IPS-NIHi11 (cell line): ENCODE results near the gene CALHM6.
A peak's percentile ranks its signal among the peaks of the same experiment; 100 is the strongest.
"Not testable (repeated sequence)": the region's sequence is repeated elsewhere in the genome, so short reads cannot be mapped to it uniquely, and the experiment has no call there.

Experiments
- DNase-seq: peaks from one replicate; pipeline ENCODE4 v3.0.0; 2012; ENCODE audit warnings: mixed read lengths, low spot score

CALHM6 gene

DNA sequence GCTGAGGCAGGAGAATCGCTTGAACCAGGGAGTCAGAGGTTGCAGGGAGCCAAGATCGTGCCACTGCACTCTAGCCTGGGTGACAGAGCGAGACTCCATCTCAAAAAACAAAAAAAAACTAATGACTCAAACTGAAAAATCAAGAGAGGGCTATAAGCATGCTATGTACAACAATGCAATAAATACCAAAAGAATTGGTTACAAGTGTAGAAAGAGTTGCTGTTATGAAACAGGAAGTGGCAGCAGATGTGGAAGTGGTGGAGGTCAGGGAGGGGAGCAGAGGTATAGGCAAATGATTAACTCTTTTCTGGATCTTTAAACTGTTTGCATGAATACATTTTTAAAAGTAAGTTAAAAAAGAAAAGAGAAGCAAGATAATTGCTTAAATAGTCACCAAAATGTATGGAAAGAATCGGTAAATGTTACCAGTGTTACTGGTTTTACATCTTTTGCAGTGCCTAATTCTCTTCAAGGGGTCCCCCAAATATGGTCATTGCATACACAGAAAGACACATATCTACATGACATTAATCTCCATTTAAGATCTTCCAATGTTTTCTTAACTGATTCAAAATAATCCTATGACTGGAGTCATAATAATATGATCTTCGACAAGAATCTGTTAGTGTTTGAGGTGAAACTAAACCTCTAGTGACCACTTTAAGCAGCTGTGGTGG is 15.0 kb downstream of the CALHM6 start:
- DNase-seq: no peak

DNA sequence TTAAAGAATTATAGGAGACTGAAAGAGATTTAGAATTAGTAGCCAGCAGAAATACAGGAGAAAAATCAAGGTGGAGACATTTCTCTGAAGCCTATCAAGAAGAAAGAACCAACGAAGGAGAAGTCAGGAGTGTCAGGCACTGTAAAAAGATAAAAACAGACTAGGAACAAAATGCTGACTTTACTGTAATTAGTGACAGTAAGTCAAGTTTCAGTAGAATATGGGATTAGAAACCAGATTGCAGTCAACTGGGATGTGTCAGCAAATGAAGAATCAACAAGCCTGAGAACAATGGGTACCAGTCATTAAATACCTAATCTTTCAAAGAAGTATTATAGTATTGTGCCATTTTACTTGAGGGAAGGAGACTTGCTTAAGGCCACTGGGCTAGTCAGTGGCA is 21.6 kb downstream of the CALHM6 start:
- DNase-seq: no peak

DNA sequence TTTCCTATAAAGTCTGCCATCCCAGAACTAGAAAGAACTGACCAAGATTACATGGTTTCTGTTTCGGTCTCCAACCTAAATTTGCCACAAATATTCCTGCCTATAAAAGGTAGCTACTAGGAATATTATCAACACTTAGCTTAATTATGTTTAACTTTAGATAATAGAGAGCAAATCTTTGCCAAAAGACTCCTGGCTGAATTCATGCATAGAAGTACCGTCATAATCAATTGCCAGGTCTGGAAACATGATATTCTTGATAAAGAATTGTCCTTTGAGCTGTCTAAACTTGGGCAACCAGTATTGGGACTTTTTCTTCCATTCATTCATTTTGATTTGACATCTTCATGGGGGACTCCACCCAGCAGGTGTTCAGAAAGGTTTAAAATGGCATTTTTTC is 22.4 kb downstream of the CALHM6 start:
- no peak for DNase-seq

DNA sequence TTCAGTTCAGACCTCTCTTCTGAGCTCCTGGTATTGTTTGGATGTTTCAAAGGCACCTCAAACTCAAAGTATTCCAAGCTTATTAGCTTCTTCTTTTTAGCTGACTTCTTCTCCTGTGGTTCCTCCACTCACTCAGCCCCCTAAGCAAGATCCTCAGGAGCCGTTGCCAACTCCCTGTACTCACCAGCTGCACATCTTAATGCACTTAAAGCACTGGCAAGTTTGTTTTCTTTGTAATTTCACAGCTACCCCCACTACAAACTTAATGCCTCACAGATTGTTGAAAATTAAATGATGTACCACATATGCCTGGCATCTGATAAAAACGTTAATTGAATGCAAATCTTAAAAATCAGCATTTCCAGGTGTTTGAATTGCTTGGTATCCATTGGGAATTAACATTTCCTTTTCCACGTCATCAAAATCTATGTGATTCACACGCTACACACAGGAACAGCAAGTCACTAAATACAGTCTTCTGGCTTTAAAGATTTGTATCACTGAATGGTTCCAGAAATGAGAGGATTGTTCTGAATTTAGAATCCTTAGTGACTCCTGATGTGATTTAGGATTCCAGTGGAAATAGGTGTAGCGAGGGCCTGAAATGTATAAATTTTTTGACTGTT is 24.5 kb downstream of the CALHM6 start:
- no peak for DNase-seq

DNA sequence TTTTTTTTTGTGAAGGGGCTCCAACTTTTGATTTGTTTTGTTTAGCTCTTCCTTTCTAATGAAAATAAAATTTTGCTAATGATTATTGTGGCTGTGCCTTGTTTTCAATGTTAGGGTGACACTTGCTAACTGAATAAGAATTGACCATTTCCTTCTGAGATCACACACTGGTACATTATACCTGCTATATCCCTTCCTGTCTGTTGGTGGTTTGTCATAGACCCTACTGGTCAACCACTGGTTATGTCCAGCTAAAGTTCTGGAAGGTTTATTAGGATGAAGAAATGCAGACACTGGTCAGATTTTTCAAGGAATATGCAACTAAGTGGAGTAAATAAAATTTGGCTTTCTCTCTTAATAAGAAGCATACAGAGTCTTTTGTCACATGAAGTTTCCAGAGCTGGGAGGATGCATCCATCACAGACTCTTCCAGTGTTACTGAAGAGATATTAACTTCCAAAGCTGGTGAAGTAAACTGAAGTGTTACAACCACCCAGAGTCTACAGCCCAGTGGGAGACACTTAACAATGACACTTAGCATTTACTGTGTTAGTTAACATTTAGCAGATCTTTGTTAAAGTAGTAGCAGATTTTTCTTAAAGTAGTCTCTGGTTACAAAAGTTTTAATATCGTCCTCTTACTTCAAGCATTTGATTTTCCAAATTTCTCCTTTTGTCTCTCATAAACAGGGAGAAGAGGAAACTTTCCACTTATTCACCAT is 30.6 kb downstream of the CALHM6 start:
- no peak for DNase-seq

DNA sequence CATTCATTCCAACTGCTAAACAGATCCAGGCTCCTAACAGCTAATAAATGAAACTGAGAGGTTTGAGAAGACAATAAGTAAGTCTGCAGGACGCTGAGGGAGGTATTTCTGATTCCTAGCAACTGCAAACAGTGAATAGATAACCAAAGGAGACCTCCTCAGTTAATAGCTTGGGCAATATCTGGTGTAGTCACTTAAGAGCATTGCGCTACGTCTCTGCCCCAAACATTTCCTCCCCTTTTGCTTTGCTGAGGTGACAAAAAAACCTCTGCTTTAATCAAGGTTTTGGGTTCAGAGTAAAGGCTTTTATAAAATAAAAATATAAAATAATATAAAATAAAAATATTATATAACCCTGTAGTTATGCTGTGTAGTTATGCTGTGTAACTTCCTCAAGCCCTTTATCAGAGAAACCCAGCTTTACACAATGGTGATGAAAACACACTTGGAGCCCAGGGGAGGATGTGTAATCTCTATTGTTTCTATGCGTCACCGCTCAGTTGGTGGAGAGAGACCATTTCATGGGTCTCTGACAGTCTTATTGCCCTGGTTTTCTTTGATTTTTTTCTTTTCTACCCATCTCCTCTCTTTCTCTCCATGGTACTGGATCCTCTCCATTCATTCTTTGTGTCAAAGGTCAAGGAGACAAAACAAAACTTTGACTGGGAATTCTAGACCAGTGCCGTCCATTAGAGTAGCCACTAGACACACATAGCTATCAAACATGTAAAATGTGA is 31.3 kb downstream of the CALHM6 start:
- no peak for DNase-seq

DNA sequence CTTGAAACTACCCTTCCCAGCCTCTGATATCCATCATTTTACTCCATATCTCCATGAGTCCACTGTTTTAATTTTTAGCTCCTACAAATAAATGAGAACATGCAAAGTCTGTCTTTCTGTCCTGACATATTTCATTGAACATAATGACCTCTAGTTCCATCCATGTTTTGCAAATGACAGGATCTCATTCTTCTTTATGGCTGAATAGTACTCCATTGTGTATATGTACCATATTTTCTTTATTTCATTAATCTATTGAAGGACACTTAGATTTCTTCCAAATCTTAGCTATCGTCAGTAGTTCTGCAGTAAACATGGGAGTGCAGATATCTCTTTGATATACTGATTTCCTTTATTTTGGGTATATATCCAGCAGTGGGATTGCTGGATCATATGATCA is 34.0 kb downstream of the CALHM6 start:
- not testable (repeated sequence) for DNase-seq

DNA sequence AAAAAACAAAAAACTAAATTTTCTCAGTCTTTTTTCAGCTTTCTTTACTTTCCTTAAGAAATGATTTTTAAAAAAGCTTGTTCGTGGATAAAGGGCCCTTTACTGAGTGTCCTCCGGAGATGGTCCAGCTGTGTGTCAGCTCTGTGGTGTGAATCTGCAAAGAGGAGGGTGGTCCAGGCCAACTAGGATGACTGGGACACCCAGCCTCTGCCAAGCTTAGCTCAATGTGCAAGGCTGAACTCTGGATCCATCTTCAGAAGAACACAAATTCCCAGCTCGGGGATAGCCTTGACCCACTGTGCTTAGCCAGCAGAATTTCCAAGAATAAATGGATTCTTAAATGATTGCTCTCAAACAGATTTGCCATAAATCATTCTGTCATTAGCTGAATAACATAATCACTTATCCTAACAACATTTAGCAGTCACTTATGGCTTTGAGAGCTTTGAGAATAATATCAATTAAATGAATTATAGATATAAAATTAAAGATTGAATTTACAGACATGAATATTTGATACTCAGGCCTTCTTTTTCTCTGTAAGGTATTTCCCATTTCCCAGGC is 36.0 kb downstream of the CALHM6 start:
- no peak for DNase-seq

DNA sequence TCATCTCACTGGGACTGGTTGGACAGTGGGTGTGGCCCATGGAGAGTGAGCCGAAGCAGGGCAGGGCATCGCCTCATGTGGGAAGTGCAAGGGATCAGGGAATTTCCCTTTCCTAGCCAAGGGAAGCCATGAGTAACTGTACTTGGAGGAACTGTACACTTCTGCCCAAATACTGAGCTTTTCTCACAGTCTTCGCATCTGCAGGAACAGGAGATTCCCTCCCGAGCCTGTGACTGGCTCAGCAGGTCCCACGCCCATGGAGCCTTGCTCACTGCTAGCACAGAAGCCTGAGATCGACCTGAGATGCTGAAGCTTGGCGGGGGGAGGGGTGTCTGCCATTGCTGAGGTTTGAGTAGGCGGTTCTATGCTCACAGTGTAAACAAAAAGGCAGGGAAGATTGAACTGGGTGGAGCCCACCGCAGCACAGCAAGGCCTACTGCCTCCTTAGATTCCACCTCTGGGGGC is 39.8 kb downstream of the CALHM6 start:
- DNase-seq: no peak

DNA sequence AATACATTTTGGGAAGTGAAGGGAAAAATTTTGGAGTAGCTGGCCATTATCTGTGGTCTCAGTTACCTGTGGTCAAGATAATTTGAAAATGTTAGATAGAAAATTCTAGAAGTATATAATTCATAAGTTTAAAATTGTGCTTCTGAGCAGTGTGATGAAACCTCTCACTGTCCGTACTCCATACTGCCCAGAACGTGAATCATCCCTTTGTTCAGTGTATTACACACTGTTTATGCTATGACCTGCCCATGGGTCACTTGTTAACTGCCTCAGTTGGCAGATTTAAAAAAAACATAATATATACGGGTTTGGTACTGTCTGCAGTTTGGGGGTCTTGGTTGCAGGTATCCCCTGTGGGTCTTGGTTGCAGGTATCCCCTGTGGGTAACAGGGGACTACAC is 46.1 kb downstream of the CALHM6 start:
- no peak for DNase-seq

DNA sequence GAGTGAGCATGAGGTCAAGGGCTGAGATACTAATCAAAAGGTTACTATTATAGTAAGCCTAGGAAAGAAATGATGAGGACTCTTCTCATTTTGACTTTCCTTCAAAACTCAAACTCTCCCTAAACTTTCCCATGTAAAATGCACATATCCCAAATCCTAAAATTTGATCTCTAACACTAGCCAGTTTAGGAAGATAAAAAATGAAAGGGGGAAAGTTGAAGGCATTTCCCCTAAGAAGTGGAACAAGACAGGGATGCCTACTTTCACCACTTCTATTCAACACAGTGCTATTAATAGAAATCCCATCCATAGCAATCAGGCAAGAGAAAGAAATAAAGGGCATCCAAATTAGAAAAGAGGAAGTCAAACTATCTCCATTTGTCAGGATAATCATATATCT is 47.4 kb downstream of the CALHM6 start:
- no peak for DNase-seq

DNA sequence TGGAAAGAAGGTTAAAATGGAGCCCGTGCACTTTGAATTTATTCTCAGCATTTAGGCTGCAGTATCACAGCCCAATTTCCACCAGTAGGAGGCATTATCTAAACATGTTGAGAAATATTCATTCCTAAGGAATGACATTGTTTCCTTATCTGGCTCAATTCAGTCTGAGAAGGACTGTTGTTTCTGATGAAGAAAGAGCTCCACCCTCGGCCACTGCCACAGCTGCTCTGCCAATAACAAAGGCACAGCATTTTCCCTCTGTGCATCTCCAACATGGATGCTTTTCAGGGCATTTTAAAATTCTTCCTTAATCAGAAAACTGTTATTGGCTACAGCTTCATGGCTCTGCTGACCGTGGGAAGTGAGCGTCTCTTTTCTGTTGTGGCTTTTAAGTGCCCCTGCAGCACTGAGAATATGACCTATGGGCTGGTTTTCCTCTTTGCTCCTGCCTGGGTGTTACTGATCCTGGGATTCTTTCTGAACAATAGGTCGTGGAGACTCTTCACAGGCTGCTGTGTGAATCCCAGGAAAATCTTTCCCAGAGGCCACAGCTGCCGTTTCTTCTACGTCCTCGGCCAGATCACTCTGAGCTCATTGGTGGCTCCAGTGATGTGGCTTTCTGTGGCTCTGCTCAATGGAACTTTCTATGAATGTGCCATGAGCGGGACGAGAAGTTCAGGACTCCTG is 50.4 kb downstream of the CALHM6 start, which contains the start of gene CALHM5:
TSS of gene CALHM5 (plus strand) at position 216 of the 687 bp plus-strand sequence. CDS start at position 274, 58 bp downstream.
- DNase-seq: peak; percentile 37

DNA sequence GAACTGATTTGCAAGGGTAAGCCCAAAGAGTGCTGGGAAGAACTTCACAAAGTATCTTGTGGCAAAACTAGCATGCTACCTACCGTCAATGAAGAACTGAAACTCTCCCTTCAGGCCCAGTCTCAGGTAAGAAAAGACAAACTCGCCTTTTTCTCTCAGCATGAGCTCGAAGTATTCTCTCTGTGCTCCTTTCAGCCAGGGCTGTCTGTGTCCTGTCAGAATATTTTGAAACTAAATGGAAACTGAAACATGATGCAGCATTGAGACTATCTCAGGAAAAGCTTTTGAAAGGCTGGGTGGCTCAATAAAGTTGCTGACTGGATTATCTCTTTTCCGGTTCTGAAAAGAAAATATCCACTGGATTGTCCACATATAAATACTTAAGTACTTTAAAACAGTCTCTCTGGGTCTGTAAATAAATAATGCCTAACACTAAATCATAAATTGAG is 51.0 kb downstream of the CALHM6 start:
- DNase-seq: no peak

DNA sequence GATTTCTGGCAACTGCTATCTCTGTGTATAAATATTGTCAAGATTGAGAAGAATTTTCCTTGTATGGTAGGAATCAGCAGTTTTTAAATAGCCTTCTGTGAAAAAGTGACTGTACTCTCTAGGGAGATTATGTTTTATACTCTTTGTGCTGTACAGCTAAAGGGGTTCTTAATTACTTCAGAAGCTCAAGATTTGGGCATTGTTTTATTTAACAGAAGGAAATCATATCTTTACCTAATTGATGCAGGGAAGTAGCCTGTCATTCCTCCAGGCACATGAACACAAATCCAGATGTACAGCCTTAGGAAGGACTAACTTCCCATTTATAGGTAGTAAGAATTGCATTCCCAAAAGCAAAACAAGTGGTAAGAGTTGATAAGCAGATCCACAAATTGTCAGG is 51.6 kb downstream of the CALHM6 start:
- DNase-seq: no peak
